Panc1 (cell line): ENCODE measurements around the gene SUPT5H. TPM values are rescaled to one million over a fixed set of nuclear protein-coding genes. Genes with fewer than 3 reads are reported as not detected.

Source experiments
- ATAC-seq: fragments of 200-7000 bp; cut with Tn5 transposase; 2 replicates; pipeline ENCODE4 v1.9.1; 2020; ENCODE audit warnings: mild to moderate bottlenecking, moderate library complexity
- BruUV-seq: library from RNA; stranded (reverse); fragments of 400-500 nt; replicated peaks from 2 replicates; lab custom pipeline; 2021; lab: Mats Ljungman, UMichigan
- CTCF ChIA-PET: fragments of 300-600 bp; sonication (Branson Sonifier 250); formaldehyde crosslinking; loops from one replicate; lab custom pipeline; 2022; ENCODE audit warnings: antibody characterized with exemption; lab: Charles Lee
- POLR2A ChIA-PET: fragments of 300-600 bp; sonication (Branson Sonifier 250); formaldehyde crosslinking; loops from one replicate; lab custom pipeline; 2022; ENCODE audit warnings: antibody characterized with exemption; lab: Charles Lee
- DNase-seq: peaks from one replicate; pipeline ENCODE4 v3.0.0-alpha.2; 2010; ENCODE audit warnings: low read depth, low spot score
- H3K27ac ChIP-seq: 2 replicates; pipeline ENCODE4 v1.5.1; 2011; ENCODE audit warnings: mild to moderate bottlenecking, low read length, inconsistent platforms
- H3K27me3 ChIP-seq: fragments of 200-500 bp; sonication (Bioruptor generic); 2 replicates; pipeline ENCODE4 v1.6.0; 2014; ENCODE audit warnings: low read length, inconsistent platforms; ENCODE audit not compliant: control insufficient read depth, insufficient read depth
- H3K36me3 ChIP-seq: fragments of 200-500 bp; sonication (Bioruptor generic); 2 replicates; pipeline ENCODE4 v1.5.1; 2014; ENCODE audit warnings: inconsistent platforms, mild to moderate bottlenecking, low read length, moderate library complexity; ENCODE audit not compliant: control insufficient read depth, insufficient read depth
- H3K4me1 ChIP-seq: 2 replicates; pipeline ENCODE4 v1.5.1; 2011; ENCODE audit warnings: inconsistent platforms, mild to moderate bottlenecking, low read length, moderate library complexity; ENCODE audit not compliant: control insufficient read depth, insufficient read depth
- H3K4me3 ChIP-seq, 2 experiments: 2 replicates each; pipeline ENCODE4 v1.5.1; 2011 to 2012; ENCODE audit warnings: low read depth in 2 of 2, low read length in 2 of 2, mild to moderate bottlenecking in 2 of 2, inconsistent platforms in 1 of 2, moderate library complexity in 1 of 2
- H3K9me3 ChIP-seq: fragments of 200-500 bp; sonication (Bioruptor generic); 2 replicates; pipeline ENCODE4 v1.5.1; 2014; ENCODE audit warnings: low read depth, mild to moderate bottlenecking, inconsistent platforms, low read length, moderate library complexity; ENCODE audit not compliant: control insufficient read depth, insufficient read depth
- CTCF ChIP-seq: fragments of 450-650 bp; IDR thresholded peaks from 2 replicates; pipeline ENCODE4 v1.5.1; 2017; ENCODE audit warnings: mild to moderate bottlenecking
- POLR2AphosphoS5 ChIP-seq: IDR thresholded peaks from 2 replicates; pipeline ENCODE4 v1.6.1; 2012; ENCODE audit warnings: mild to moderate bottlenecking, low read depth, low read length, moderate library complexity
- REST ChIP-seq, 2 experiments: IDR thresholded peaks; 2 replicates each; pipeline ENCODE4 v1.6.1; 2011 to 2012; ENCODE audit warnings: low read depth in 2 of 2, control low read depth in 1 of 2, low read length in 1 of 2, mild to moderate bottlenecking in 1 of 2, moderate library complexity in 1 of 2; ENCODE audit not compliant: insufficient read depth in 1 of 2
- SIN3A ChIP-seq: IDR thresholded peaks from 2 replicates; pipeline ENCODE4 v1.6.1; 2012; ENCODE audit warnings: low read depth, mild to moderate bottlenecking, low read length, moderate library complexity, borderline replicate concordance; ENCODE audit not compliant: insufficient read depth
- TCF7L2 ChIP-seq: IDR thresholded peaks from 2 replicates; pipeline ENCODE4 v1.6.1; 2011; ENCODE audit warnings: mild to moderate bottlenecking, low read depth, low read length, inconsistent platforms
- in situ Hi-C: cut with HindIII; loops from 2 replicates; pipeline ENCODE4 v1.10.0; 2016; ENCODE audit warnings: low sequenced_read_pairs, low pct_unique_long_range_greater_than_20kb
- intact Hi-C: fragments of 100-400 bp; cut with micrococcal nuclease; formaldehyde crosslinking; loops from one replicate; pipeline ENCODE4 v1.10.0; 2022; ENCODE audit not compliant: unreplicated experiment
- total RNA-seq: library from RNA; stranded (reverse); gene quantifications from one replicate; pipeline ENCODE4 v1.2.1, GENCODE V29; 2021; ENCODE audit not compliant: unreplicated experiment

SUPT5H gene
- total RNA-seq, 1 experiment from 2014 or later = 1,614 TPM

GRCh38 chr19:39515551-39516191, 70.3 kb downstream of the SUPT5H start:
- Histone ChIP-seq H3K27ac (peak overlapping the region; percentile 5), H3K27me3 (peaks cover 23% of the 10 kb centered on the region), H3K9me3 (no peaks in the 10 kb centered on the region), H3K4me1 (peaks cover 26% of the 10 kb centered on the region), H3K36me3 (no peaks in the 10 kb centered on the region), H3K4me3 (peak overlapping the region; percentile 30 to 55)
- no peak for TF ChIP-seq SIN3A
- TF ChIP-seq CTCF = no peak
- no peak for TF ChIP-seq POLR2AphosphoS5
- TF ChIP-seq REST (IDR thresholded peaks at IDR 0.05; ENCODE audit: insufficient read depth in 1 of 2, low read depth in 2 of 2, low read length in 1 of 2) = no peak
- no peak for TF ChIP-seq TCF7L2
- ChIA-PET CTCF (interaction anchor here (0.6 to 5.9 kb wide), 13 partner anchors 9 to 933 kb away, joined by 3 to 49 read pairs (median 4); partner anchors contain the start of genes DLL3, DYRK1B, EID2B and SUPT5H), POLR2A (interaction anchor here (0.7 to 6.2 kb wide), 8 partner anchors 21 to 87 kb away, joined by 3 to 63 read pairs (median 5); partner anchors contain the start of genes RPS16 and TIMM50)
- ATAC-seq (peak; percentile 3), DNase-seq (no peak)
- in situ Hi-C loops = no loop called here
- no TSS peak for BruUV-seq
- intact Hi-C loops = no loop called here

GRCh38 chr19:39516270-39516669, 70.9 kb downstream of the SUPT5H start:
- no peaks in the 10 kb centered on the region for H3K36me3 ChIP-seq
- TF ChIP-seq TCF7L2 (no peak), POLR2AphosphoS5 (no peak), CTCF (no peak), SIN3A (no peak), REST (IDR thresholded peaks at IDR 0.05; ENCODE audit: insufficient read depth in 1 of 2, low read depth in 2 of 2, low read length in 1 of 2) (no peak)
- ChIA-PET CTCF (interaction anchor here (0.6 to 5.9 kb wide), 12 partner anchors 9 to 934 kb away, joined by 3 to 49 read pairs (median 4); partner anchors contain the start of genes DLL3, DYRK1B, EID2B and SUPT5H), POLR2A (interaction anchor here (0.7 to 6.2 kb wide), 7 partner anchors 21 to 88 kb away, joined by 3 to 63 read pairs (median 4); partner anchors contain the start of genes RPS16 and TIMM50)
- H3K4me3 ChIP-seq = peak overlapping the region in 1 of 2 experiments; percentile 55; a peak in 1 of 4 replicates
- no peak overlapping the region for H3K27ac ChIP-seq
- intact Hi-C loops (no loop called here), in situ Hi-C loops (no loop called here)
- DNase-seq = no peak
- no TSS peak for BruUV-seq
- H3K9me3 ChIP-seq = no peaks in the 10 kb centered on the region
- peaks cover 26% of the 10 kb centered on the region for H3K4me1 ChIP-seq
- peak; percentile 3; the same call in 1 of the 2 replicates for ATAC-seq
- H3K27me3 ChIP-seq = peaks cover 23% of the 10 kb centered on the region
